NCI-H345 (cell line): ENCODE data around the gene EP400.

Experiments
- DNase-seq: peaks from one replicate; lab custom pipeline; 2025; lab: John Stamatoyannopoulos, UW

EP400 gene

DNA sequence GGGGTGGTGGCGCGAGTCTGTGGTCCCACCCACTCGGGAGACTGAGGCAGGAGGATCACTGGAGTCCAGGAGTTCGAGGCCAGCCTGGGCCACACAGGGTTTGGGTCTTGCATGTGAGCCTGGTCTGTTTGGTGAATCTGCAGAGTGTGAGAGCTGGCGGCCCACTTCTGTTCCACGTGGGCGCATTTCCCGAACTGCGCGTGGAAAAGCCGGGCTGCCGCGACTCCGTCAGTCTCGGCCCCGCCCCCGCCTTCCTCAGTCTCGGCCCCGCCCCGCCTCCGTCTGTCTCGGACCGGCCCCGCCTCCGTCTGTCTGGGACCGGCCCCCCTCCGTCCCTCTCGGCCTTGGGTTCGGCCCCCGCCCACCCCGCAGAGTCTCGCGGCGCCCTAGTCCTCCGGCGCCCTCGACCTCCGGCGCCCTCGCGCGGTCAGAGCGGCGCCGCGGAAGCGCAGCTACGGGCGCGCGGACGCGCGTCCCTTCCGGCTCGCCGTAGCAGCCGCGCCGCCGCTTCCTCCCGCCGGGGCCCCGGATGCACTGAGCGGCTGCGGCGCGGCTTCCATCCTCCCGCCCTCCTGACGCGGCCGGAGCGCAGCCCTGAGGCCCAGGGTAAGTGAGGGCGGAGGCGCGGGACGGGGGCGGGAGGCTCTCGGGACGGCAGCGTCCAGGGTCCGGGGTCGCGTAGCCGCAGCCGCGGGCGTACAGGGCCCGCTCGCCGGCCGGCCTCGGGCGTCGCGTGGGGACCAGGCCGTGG, at the start of gene EP400:
Gene EP400 (plus strand): TSS at position 512 of the 751 bp plus-strand sequence. CDS start 10,678 bp downstream, outside the sequence.
- DNase-seq: peak; percentile 92

DNA sequence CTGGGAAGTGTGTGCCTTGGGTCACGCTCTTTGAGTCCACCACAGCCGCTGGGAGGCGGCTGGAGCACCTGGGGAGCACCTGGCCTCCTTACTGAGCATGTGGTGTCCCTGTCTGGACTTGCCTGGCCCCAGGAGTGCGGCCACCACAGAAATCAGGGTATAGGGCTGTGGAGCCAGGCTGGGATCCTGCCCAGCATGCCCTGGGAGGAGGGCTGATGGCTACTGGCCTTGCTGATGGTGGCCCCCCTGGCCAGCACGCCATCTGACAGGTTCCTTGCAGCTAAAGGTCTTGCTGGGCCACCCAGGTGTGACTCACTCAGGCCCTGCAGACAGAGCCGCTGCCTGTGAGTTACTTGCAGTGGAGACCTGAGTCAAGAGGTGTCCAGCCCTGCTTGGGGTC, 49.3 kb upstream of the EP400 start:
- no peak for DNase-seq

- no peak for DNase-seq
Observed at GRCh38 chr12:131901431-131902331, 48.1 kb upstream of the EP400 start.

DNA sequence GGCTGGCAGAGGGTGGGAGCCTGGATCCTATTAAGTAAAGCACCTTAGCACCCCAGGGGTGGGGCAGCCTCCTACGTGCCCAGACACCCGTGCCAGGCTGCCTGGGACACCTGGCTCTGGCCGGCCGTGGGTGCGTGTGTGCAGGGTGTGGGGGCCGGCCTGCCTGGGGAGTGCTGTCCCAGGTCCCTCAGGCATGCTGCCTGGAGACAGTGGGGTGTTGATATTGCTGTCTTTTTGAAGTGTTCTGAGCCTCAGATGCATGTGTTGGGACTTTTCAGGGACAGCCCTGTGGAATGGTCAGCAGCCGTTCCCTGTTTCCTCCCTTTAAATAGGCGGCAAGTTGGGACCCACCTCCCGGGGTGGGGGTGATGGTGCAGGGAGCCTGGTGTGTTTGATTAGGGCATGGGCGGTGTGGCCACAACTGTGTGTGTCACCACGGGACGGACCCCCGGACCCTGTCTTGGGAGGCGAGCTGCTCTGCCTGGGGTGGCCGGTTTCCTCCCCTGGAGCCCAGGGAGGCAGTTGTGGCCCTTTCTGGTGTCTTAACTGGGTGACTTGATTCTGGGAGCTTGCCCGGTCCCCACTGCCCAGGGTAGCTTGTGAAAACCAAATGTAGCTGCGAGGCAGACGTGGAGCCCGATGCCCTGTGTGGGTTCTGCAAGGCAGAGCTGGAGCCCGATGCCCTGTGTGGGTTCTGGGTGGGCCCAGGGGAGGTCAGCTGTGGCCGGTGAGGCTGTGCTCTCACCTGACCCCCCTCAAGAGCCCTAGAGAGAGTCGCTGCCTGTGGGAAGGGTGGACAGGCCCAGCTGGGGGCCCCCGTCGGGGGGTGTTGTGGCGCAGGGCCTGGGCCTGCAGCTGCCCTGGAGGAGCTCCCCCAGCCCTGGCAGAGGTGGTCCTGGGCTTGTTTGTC, 47.2 kb upstream of the EP400 start:
- DNase-seq: no peak

DNA sequence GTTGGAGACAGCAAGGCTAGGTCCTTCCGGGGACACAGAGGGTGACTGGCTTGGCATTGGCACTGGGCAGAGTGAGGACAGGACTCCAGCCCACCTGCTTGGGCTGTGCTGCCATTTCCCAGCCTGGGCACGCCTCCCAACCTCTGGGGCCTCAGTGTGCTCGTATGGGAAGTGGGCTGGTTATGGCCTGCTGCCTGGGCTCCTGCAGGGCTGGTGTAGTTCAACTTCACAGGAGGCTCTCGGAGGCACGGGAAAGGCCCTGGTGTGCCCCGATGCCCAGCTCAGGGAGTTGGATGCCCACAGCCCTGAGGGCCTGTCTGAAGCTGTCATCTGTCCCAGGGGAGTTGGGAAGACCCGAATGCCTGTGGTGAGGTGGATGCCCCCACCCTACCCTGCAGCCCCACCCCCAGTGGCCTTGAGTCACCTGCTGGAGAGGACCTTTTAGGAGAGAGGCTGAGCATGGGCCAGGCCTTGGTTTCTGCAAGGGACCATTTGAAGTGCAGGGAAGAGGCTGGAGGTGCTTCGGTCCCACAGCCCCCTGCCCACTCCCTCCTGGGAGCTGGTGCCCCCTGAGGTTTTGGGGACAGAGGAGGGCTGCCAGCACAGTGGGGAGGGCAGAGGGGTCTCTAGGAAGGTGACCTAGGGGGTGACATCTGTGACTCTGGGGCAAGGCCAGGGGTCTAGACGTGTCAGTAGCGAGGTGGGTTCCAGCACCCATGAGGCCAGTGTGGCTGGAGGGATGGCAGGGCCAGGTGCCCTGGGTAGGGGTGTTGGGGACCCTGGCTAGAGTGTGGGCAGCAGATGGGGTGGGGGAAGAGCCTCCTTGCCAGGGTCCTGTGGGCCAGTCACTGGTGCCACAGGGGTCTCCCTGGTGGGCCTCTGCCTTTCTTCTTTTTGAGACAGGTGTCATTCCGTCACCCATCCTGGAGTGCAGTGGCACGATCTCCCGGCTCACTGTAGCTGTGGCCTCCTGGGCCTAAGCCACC, 46.2 kb upstream of the EP400 start:
- no peak for DNase-seq

DNA sequence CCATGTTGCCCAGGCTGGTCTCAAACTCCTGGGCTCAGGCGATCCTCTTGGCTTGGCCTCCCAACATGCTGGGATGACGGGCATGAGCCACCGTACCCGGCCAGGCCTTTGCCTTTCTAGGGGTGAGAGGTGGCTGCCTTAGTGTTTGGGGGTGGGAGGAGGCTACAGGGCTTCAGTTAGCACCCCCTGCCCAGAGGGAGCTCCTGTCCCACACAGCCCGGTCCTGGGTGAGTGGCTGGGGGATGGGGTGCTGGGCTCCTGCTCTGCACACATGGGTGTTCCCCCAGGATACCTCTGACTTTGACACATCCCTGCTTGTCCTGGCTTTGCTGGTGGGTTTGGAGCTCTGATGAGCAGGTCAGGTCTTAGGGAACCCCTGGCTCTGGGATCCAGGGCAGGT, 45.4 kb upstream of the EP400 start:
- DNase-seq: no peak

DNA sequence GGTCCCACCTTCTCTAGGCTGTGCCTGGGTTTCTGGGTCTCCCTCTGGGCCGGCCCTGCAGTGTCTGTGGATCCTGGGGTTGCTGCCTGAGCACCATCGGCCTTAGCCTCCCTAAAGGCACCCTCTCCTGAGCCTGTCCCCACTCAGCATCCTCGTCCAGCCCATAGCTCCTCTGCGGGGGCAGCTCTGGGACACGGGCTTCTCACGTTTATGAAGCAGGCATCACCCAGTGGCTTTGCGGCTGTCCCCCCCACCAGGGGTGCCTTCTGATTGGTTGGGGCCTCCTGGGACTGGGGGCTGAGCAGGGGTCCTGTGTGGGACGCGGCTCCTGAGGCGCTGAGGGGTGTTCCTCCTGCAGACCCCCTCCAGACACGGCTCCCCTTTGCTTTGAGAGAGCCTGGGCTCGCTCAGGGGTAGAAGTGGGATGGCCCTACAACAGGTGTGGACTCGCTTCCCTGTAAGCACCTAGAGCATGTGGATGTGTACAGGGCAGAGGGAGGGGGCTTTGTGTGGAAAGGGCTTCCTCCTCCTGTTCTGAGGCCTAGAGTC, 44.6 kb upstream of the EP400 start:
- no peak for DNase-seq

- no peak for DNase-seq
Observed at GRCh38 chr12:131905630-131906091, 44.1 kb upstream of the EP400 start.

DNA sequence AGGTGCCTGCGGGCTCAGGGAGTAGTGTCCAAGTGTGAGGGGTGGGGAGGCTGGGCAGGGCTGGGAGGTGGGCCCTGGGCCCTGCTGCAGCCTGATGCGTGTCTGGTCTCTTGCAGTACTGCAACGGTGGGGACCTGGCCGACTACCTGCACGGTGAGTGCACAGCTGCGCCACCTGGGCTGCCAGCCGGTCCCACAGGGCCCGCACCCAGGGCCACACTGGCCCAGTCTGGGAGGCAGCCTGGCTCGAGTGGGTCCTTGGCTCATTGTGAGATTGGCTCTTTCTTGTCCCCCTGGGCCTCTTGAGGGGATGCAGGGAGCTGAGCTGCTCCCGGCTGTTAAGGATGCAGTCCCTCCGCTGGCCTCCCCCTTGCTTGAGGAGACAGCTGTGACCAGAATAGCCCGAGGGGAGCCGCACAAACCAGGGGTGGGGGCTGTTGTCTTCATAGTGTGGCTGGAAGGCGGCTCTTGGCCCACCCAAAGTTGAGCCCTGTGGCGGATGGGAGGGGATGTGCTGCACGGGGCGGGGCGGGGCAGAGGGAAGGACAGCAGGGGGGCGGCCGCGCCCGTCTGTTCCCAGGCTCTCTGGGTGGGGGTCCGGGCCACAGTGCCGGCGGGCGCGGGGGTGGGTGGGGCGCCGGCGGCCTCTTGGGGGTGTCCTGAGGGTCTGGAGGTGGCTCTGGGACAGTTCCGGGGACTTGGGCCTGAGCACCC, 42.2 kb upstream of the EP400 start:
- DNase-seq: no peak

DNA sequence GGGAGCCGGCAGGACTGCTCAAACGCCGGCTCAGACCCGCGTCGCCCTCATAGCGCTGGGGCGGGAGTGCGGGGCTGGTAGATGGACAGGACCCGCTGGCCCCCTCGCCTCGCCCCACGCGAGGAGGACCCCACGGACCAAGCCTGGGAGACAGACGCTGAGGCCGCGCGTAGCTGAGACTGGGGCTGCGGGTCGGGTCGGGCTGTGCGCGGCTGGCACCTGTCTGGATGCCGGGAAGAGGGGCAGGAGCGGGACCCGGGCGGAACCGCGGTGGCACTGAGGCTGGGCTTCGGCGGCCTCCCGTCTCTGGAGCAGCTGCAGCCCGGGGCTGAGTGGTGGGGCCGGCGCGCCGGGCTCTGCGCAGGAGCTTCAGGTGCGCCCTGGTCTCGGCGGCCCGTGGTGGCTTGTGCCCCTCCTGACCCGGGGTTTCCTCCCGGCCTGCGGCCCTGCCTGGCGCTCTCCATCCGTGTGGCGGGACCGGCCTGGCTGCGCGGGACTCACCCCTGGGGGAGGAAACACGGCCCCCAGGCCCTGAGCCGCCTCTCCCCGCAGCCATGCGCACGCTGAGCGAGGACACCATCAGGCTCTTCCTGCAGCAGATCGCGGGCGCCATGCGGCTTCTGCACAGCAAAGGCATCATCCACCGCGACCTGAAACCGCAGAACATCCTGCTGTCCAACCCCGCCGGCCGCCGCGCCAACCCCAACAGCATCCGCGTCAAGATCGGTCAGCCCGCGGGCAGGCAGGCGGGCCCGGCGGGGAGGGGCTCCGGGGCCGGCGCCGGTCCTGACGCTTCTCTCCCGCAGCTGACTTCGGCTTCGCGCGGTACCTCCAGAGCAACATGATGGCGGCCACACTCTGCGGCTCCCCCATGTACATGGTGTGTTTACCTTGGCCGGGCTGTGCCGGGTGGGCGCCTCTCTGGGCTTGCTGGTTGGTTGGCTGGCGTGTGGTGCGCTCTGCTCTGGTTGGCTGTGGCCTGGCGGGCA, 41.4 kb upstream of the EP400 start:
- no peak for DNase-seq

DNA sequence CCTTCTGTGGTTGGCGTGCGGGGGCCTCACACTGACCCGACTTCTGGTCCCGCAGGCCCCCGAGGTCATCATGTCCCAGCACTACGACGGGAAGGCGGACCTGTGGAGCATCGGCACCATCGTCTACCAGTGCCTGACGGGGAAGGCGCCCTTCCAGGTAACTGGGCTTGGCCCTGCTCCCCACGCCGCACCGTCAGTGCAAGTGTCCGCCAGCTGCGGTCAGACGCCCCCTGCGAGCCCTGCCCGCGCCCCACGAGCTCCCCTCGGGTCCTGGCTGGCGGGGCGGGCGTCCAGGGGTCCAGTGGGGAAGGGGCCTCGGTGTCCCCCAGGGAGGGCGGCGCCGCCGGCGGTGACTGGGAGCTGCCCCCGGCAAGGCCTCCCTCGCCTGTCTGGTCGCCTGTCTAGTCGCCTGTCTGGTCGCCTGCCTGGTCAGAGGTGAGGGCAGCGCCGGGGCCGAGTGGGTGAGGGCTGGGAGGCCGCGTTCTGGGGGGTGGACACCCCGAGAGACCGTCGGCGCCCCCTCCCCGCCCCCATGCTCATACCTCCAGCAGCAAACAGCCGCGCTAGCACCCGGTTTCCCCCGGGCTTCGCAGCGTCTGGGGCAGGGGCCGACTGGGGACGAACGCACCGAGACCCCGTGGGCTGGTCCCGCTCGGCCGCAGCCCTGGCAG, 40.5 kb upstream of the EP400 start:
- no peak for DNase-seq

DNA sequence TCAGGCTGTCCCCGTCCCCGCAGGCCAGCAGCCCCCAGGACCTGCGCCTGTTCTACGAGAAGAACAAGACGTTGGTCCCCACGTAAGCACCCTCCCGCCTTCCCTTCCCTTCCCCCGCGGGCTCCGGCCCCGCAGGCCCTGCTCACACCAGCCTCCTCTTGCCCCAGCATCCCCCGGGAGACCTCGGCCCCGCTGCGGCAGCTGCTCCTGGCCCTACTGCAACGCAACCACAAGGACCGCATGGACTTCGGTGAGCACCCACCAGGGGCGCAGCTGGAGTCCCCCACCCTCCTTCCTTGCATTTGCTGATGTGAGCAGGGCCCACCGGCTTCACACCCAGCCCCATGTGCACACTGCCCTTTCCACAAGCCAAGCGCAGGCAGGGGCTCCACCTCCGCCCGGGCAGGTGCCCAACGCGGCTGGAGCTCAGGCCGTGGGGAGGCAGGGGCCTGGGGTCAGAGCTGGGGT, 40.0 kb upstream of the EP400 start:
- no peak for DNase-seq

DNA sequence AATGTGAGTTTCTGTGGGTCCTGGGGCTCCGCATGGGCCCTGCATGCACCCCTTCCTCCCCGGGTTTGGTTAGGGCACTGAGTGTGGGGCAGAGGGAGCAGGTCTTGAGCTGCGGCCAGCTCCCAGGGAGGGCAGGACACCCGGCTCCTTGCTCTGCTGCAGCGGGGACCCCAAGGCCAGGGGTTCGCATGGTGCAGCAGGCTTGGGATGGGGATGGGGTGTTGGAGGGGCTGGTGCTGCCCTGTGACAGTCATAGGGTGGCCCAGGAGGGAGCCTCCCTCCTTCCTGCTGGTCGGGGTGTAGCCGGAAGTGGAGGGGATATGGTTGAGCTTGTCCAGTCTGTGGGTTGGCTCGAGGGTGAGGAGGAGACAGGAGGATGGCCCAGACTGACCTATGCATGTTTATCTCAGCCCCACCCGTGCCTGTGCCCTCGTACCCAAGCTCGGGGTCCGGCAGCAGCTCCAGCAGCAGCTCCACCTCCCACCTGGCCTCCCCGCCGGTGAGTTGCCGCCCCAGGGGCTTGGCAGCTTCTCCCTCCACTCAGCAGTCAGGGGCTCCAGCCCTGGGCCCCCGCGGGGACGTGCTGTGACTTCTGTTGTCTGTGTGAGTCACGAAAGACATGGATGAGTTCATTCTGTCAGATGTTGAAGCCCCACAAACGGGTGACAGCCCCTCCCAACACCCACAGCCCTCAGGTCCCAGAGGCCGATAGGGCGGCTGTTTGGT, 39.3 kb upstream of the EP400 start:
- DNase-seq: no peak

DNA sequence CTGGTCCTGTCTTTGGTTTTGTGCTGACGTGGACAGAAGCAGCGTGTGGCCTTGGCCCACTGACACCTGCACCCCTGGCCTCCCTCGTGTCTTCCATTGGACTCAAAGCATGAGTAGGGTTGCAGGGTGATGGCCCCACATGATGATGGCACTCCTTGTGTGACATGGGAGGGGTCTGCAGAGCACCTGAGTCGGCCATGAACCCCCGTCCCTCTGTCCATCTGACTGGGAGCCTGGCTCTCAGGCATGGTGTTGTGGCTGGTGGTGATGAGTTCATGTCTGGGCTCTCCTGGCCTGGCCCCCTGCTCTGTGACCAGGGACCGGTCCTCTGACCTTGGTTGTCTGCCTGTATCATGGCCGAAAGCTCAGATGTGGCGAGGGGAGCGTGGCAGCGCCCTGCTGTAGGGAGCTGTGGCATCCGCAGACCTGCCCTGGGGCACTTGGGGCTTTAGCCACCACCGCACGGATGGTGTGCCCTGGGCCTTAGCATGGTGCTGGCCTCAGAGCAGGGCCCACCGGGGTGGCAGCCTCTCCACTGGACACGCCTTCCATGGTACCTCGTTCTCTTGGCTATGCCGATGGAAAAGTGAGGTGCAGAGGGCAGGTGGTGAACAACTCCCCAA, 38.6 kb upstream of the EP400 start:
- no peak for DNase-seq

DNA sequence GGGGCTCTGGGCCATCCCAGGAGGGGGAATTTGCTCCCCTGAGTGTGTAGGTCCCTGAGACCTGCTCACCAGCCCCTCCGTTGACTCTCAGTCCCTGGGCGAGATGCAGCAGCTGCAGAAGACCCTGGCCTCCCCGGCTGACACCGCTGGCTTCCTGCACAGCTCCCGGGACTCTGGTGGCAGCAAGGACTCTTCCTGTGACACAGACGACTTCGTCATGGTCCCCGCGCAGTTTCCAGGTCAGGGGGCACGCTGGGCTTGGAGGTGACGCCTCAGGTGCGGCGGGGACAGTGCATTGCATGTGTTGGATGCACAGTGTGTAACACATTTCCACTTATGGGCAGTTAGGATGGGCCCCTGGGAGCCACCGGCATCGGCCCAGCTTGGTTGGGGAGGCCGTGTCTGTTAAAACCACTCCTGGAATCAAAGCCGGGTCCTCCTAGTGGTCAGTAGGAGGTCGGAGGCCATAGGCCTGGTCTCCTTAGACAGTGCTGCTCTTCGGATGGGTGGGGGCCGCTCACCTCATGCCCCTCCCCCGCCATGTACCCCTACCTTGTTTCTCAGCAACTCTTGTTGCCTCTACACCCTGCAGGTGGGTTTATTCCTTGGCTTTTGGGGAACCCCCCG, 37.8 kb upstream of the EP400 start:
- DNase-seq: no peak
